HG03432 (cell line): ENCODE data around the gene SAMHD1.
"Not testable (repeated sequence)": the region's sequence is repeated elsewhere in the genome, so short reads cannot be mapped to it uniquely, and the experiment has no call there.

ENCODE experiments used
- ATAC-seq: cut with Tn5 transposase; IDR thresholded peaks from one replicate; pipeline ENCODE4 v1.9.1; 2021; ENCODE audit warnings: mild to moderate bottlenecking, moderate library complexity; ENCODE audit not compliant: unreplicated experiment

Gene SAMHD1

DNA sequence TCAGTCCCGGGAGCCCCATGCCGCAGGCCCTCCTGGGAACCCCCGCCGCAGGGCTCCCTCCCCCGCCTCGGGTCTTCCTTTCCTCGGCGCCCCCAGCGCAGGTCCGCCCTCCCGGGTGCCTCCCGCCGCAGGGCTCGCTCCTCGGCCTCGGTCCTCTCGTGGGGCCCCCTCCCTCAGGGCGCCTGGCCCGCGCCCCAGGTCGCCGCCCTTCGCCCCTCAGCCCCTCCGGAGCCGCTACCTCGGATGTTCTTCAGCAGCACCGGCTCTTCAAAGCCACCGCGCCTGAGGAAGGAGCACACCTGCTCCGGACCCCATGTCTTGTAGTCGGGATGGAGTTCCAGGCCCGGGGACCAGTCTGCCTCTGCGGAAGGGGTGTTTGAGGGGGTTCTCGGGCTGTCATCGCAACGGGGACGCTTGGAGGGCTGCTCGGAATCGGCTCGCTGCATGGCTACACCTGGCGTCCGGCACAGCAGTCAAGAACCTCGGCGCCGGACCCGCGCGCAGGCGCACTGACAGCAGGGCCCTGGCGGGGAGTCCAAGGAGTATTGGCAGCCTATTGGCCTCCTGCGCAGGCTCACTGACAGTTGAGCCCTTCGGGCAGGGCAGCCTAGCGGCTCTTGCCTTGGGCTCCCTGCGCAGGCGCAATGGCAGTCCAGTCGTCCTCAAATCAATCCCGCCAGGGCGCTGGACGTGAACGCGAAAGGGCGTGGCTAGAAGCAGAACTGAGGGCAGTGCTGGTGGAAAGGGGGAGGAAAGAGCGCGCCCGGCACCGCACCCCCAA lies at the start of gene SAMHD1:
Gene SAMHD1, minus strand, starts transcription at position 511 of the 781 bp plus-strand sequence. Its CDS starts 65 bp downstream, at position 446.
- peak; percentile 88 for ATAC-seq

DNA sequence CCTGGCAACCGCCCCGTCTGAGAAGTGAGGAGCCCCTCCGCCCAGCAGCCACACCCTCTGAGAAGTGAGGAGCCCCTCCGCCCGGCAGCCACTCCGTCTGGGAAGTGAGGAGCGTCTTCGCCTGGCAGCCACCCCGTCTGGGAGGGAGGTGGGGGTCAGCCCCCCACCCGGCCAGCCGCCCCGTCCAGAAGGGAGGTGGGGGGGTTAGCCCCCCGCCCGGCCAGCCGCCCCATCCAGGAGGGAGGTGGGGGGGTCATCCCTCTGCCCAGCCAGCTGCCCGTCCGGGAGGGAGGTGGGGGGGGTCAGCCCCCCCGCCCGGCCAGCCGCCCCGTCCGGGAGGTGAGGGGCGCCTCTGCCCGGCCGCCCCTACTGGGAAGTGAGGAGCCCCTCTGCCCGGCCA lies 48.7 kb upstream of the SAMHD1 start:
- ATAC-seq = not testable (repeated sequence)

DNA sequence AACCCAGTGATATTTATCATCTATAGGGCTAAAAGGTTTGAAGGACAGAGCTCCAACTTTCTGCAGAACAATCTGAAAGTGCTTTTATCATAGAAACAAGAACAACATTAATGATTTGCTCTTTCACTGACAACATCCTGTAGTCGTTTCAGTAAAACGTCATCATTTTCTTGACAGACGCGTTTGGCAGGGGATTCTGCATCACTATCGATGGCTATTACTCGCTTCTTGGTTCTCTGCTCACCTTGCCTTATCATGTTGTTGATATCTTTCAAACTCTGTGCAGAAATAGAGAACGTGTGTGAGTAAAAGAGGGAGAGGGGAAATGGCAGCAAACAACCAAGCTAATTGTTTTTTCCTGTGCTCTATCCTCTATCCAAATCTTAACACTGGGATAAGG lies 47.1 kb upstream of the SAMHD1 start:
- ATAC-seq = no peak

DNA sequence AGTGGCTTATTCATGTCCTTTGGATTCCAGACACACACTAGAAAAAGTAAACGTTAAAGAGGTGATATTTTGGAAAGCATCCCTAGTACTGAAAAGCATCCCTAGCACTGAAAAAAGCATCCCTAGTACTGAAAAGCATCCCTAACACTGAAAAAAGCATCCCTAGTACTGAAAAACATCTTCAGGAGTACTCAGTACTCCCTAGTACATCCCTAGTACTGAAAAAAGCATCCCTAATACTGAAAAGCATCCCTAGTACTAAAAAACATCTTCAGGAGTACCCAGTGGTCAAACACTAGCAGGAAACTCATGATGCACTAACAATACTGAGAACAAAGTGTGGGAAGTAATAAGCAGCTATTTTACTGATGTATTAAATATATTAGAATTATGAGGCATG lies 45.6 kb upstream of the SAMHD1 start:
- ATAC-seq = no peak

DNA sequence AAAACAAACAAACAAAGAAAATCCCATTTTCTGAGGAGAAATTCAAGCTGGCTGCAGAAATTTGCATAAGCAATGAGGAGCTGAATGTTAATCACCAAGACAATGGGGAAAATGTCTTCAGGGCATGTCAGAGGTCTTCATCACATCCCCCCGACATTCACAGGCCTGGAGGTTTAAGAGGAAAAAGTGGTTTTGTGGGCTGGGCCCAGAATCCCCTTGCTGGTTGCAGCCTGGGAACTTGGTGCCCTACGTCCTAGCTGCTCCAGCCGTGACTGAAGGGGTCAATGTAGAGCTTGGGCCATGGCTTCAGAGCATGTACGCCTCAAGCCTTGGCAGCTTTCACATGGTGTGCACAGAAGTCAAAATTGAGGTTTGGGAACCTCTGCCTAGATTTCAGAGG lies 42.7 kb upstream of the SAMHD1 start:
- not testable (repeated sequence) for ATAC-seq

DNA sequence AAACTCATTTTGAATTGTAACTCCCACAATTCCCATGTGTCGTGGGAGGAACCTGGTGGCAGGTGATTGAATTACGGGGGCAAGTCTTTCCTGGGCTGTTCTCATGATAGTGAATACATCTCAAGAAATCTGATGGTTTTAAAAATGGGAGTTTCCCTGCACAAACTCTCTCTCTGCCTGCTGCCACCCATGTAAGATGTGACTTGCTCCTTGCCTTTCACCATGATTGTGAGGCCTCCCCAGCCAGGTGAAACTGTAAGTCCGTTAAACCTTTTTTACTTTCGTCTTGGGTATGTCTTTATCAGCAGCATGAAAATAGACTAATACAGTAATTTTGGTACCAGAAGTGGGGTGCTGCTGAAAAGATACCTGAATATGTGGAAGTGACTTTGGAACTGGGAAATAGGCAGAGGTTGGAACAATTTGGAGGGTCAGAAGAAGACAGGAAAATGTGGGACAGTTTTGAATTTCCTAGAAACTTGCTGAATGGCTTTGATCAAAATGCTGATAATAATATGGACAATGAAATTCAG lies 41.4 kb upstream of the SAMHD1 start:
- no peak for ATAC-seq

DNA sequence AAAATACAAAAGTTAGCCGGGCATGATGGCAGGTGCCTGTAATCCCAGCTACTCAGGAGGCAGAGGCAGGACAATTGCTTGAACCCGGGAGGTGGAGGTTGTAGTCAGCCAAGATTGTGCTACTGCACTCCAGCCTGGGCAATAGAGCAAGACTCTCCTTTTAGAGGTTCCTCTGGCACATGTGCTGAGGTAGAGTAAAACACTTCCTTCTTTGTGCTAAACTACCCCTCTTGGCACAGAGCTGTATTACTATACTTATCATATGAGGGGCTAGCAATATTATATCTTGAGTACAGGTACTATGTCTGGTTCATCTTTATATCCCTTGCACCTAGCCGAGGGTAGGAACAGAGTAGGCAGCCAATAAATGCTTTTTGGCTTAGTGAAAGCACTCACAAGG lies 40.2 kb upstream of the SAMHD1 start:
- no peak for ATAC-seq

DNA sequence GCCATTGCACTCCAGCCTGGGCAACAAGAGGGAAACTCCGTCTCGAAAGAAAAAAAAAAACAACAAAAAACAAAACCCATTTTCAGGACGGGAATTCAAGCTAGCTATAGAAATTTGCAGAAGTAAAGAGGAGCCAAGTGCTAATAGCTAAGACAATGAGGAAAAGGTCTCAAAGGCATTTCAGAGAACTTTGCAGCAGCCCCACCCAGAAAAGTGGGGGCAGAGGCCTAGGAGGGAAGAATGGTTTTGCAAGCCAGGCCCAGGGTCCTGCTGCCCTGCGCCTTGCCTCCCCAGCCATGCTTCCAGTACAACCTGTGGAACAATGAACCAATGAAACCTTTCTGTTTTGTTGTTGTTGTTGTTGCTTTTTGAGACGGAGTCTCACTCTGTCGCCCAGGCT lies 38.3 kb upstream of the SAMHD1 start:
- no peak for ATAC-seq

DNA sequence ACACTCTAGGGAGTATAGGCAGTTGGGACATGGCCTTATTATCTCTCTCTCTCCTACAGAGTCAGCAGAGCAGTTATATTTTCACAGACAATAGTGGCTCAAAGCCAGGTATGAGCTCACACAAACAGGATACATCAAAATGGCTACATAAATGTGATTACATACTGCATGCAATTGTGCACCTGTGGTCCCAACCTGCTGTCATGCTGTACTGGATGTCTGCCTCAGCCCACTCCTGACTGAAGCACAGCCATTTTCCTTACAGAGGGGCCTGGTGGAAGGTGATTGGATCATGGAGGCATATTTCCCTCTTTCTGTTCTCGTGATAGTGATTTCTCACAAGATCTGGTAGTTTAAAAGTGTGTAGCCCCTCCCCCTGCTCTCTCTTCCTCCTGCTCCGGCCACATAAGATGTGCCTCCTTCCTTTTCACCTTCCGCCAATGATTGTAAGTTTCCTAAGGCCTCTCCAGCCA lies 37.0 kb upstream of the SAMHD1 start:
- ATAC-seq = no peak

DNA sequence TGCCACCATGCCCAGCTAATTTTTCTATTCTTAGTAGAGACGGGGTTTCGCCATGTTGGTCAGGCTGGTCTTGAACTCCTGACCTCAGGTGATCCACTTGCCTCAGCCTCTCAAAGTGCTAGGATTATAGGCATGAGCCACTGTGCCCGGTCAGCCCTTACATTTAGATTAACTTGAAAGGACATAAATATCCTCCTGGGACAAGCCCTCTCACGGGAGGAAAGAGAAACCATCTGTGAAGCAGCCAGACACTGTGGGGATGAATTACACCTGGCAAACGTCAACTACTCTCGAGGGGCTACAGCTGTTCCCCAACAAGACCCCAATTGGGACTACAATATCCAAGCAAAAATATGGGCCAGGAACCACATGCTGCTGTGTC lies 32.7 kb upstream of the SAMHD1 start:
- no peak for ATAC-seq

DNA sequence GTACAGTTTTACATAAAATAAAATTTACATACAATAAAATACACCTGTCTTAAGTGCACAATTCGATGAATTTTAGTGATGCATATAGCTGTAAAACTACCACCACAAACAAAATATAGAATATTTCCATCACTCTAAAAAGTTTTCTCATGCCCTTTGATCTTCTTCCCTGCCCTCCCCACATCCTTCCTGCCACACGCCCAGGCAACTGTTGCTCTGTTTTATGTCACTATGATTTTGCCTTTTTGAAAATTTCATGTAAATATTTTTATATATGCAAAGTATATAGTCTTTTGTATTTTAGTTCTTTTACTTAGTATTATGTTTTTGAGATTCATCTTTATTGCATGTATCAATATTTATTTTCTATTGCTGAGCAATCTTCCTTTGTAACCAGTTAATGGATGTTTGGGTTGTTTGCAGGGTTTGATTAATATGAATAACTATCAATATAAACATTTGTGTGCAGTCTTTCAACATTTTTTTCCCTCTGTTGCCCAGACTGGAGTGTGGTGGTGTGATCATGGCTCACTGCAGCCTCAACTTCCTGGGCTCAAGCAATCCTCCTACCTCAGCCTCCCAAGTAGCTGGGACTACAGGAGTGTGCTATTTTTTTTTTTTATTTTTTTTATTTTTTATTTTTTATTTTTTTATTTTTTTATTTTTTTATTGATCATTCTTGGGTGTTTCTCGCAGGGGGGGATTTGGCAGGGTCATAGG lies 23.8 kb upstream of the SAMHD1 start:
- no peak for ATAC-seq

DNA sequence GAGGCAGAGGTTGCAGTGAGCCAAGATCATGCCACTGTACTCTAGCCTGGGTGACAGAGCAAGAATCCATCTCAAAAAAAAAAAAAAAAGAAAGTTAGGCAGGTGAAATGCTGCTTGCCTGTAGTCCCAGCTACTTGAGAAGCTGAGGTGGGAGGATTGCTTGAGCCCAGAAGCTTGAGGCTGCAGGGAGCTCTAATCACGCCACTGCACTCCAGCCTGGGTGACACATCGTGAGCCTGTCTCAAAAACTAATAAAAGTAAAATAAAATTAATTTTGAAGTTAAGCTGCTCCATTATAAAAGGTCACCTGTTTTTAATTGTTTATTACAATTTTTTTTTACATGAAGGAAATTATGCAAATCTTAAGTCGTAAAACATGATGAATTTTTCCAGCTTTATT lies 23.2 kb upstream of the SAMHD1 start:
- no peak for ATAC-seq

DNA sequence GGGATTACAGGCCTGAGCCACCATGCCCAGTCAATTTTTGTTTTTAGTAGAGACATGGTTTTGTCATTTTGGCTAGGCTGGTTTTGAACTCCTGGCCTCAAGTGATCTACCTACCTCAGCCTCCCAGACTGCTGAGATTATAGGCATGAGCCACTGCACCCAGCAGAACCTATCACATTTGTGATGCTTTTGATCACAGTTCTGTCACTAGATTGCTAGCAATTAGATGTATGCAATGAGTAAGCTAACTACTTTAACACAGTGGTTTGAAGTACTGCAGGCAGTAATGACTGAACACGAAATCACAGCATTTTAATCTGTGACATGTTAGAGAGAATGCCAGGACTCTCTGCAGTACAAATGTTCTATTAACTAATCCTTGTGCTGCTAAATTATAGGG lies 19.6 kb upstream of the SAMHD1 start:
- no peak for ATAC-seq

DNA sequence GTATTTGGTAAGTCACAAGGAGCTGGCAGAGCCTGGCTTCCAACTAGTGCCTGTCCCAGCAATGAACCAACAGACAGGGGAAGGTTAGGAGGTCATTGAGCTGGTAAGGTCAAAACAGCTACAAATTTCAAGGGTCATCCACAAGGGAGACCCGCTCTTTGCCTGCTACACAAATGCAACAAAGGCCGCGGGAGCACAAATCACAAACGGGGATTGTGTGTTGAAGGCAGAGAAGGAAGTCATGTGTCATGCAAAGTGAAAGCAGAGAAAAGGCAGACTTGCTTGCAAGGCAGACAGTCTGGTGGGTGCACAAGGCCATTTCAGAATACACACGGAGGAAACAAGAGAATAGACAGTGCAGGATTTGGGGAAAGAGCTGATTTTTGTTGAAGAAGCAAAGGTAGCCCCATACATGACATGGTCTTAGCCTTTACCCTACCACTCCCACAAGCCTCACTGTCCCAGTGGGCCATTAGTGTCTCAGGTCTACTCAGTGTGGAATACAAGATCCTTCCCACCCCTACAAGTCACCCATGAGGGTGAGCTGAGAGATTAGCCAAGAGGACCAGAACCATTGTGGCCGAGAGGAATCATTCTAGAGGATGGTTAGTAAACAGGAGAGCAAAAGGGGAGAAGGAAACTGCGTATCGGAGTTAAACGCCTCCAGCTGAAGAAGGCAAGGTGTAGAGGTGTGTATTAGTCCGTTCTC lies 18.1 kb upstream of the SAMHD1 start:
- no peak for ATAC-seq

DNA sequence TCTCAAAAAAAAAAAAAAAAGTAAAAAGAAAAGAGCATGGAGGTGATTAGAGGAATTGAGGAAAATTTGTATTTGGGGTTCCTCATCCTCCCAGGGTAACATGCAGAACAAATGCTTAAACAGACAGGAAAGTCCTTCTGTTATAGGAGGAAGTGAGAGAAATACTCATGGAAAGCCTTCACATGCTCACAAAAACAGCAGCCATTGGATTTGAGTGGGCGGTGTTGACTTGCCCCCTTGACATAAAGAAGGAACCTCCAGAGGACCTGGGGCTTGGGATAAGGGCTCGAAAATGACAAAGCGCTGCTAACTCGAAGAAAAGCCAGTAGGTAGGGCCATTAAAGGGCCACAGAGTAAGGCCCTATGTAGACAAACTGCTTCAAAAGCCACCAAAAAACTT lies 17.5 kb upstream of the SAMHD1 start:
- no peak for ATAC-seq

DNA sequence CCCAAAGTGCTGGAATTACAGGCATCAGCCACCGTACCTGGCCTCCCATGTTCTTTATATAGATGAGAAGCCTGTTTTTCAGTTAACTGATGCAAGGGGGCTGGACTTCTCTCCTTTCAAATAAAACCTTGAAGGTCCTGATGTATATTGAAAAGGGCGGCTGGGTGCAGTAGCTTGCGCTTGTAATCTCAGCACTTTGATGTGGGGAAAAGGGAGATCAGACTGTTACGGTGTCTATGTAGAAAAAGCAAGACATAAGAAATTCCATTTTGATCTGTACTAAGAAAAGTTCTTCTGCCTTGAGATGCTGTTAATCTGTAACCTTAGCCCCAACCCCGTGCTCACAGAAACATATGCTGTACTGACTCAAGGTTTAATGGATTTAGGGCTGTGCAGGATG lies 16.1 kb upstream of the SAMHD1 start:
- ATAC-seq = no peak

DNA sequence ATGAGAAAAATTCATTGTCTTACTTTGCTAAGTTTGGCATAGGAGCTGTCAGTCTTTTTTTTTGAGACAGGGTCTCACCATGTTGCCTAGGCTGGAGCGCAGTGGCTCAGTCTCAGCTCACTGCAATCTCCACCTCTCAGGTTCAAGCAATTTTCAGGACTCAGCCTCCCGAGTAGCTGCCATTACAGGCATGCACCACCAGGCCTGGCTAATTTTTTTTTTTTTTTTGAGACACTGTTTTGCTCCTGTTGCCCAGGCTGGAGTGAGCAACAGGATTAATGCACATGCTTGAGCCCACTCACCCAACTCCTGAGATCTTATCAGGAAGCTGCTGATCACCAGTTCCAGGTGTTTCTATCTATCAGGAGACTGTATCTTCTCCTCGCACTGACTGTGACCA lies 15.5 kb upstream of the SAMHD1 start:
- not testable (repeated sequence) for ATAC-seq

DNA sequence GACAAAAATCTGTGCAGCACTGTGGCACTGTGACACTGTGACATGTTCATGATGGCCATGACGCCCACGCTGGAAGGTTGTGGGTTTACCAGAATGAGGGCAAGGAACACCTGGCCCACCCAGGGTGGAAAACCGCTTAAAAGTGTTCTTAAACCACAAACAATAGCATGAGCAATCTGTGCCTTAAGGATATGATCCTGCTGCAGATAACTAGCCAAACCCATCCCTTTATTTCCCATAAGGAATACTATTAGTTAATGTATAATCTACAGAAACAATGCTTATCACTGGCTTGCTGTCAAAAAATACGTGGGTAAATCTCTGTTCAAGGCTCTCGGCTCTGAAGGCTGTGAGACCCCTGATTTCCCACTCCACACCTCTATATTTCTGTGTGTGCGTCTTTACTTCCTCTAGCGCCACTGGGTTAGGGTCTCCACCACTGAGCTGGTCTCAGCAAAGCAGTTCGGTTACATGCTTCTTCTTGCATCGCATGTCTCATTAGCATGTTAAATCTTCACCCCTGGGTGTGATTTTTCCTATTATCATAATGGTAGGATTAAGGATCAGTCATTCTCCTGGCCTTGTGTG lies 10.9 kb upstream of the SAMHD1 start:
- not testable (repeated sequence) for ATAC-seq

DNA sequence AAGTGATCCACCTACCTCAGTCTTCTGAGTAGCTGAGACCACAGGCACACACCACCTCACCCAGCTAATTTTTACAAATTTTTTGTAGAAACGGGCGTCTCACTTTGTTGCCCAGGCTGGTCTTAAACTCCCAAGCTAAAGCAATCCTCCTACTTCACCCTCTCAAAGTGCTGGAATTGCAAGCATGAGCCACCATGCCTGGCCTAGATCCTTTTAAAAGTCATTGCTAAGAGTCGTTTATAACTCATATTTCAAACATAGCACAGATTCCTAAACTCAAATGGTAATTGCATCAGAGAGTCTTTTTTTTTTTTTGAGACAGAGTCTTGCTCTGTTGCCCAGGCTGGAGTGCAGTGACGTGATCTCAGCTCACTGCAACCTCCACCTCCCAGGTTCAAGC lies 7.7 kb upstream of the SAMHD1 start:
- ATAC-seq = no peak

DNA sequence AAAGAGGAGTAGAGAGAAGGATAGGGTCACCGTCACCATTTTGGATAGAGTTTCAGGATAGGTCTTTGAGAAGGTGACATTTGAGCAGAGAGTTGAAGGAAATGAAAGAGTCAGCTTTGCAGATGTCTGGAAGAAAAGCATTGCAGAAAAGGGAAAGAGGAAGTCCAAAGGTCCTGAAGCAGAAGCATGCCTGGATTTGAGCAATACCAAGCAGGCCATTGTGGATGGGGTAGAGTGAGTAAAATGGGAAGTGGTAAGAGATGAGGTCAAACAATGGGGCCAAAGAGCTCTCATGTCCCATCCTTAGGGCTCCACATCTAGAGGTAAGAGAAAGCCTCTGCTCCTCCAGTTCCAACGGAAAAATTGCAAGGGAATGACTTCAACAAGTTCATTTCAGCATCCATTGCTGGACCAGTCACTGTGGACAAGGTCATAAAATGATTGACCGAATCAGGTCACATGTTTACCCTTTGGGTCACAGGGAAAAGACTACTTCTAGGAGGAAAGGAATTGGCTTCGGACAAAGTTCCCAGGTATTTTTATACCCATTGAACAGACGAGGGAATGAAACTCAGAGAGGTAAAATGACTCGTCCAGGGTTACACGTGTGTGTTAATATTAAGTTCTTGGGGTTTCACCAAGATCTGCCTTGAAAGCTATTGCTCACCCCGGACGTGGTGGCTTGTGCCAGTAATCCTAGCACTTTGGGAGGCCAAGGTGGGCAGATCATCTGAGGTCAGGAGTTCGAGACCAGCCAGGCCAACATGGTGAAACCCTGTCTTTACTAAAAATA lies 6.6 kb upstream of the SAMHD1 start:
- ATAC-seq = no peak
